K562 (cell line): ENCODE measurements around the gene EIF5. TPM values are rescaled to one million over a fixed set of nuclear protein-coding genes. Genes with fewer than 3 reads are reported as not detected.

Source experiments
- ATF3 ChIP-seq, 2 experiments: fragments of 450-650 bp in 1 of 2; sonication (generic) in 1 of 2; formaldehyde crosslinking in 1 of 2; IDR thresholded peaks in 1 of 2; conservative IDR thresholded peaks in 1 of 2; 2 replicates each; pipeline versions ENCODE4 v1.6.1 to v1.8.1; 2016 to 2023; ENCODE audit warnings: mild to moderate bottlenecking in 2 of 2, moderate library complexity in 2 of 2, inconsistent platforms in 1 of 2, missing genetic modification reagents in 1 of 2
- CBFA2T3 ChIP-seq: fragments of 450-650 bp; IDR thresholded peaks from 2 replicates; pipeline ENCODE4 v1.6.1; 2017
- CSDE1 ChIP-seq, 2 experiments: fragments of 450-650 bp; IDR thresholded peaks; 2 replicates each; pipeline ENCODE4 v1.6.1; 2016; ENCODE audit warnings: mild to moderate bottlenecking in 1 of 2
- EP400 ChIP-seq: fragments of 450-650 bp; IDR thresholded peaks from 2 replicates; pipeline ENCODE4 v1.6.1; 2017; ENCODE audit warnings: antibody characterized with exemption, mild to moderate bottlenecking, moderate library complexity
- GTF2E2 ChIP-seq: fragments of 200-800 bp; sonication (Bioruptor generic); IDR thresholded peaks from 2 replicates; pipeline ENCODE4 v1.6.1; 2016; ENCODE audit warnings: missing genetic modification characterization, missing compliant biosample characterization
- JUN ChIP-seq, 2 experiments: sonication (generic) in 1 of 2; formaldehyde crosslinking in 1 of 2; IDR thresholded peaks; 2 replicates each; pipeline versions ENCODE4 v1.6.1 to v1.8.0; 2012 to 2022; ENCODE audit warnings: borderline replicate concordance in 2 of 2, mild to moderate bottlenecking in 2 of 2, improper control_type of control experiment in 1 of 2, low read depth in 1 of 2, low read length in 1 of 2, missing genetic modification reagents in 1 of 2
- MTF1 ChIP-seq: fragments of 250-450 bp; sonication (Bioruptor Pico); IDR thresholded peaks from 2 replicates; pipeline ENCODE4 v1.9.0; 2021; ENCODE audit warnings: moderate library complexity, mild to moderate bottlenecking, inconsistent platforms, borderline replicate concordance
- NCOA1 ChIP-seq: fragments of 450-650 bp; IDR thresholded peaks from 2 replicates; pipeline ENCODE4 v1.6.1; 2016; ENCODE audit warnings: low read depth
- NR2C2 ChIP-seq, 2 experiments: fragments of 200-800 bp in 1 of 2; sonication (Bioruptor generic) in 1 of 2; sonication (generic) in 1 of 2; formaldehyde crosslinking in 1 of 2; IDR thresholded peaks; 2 replicates each; pipeline versions ENCODE4 v1.6.1 to v1.8.0; 2016 to 2022; ENCODE audit warnings: mild to moderate bottlenecking in 1 of 2, missing compliant biosample characterization in 1 of 2, missing genetic modification characterization in 1 of 2, missing genetic modification reagents in 1 of 2
- NRF1 ChIP-seq, 2 experiments: fragments of 450-650 bp; IDR thresholded peaks in 1 of 2; conservative IDR thresholded peaks in 1 of 2; 2 replicates each; pipeline ENCODE4 v1.6.1; 2014; ENCODE audit warnings: mild to moderate bottlenecking in 2 of 2
- PBX2 ChIP-seq, 2 experiments: IDR thresholded peaks in 1 of 2; conservative IDR thresholded peaks in 1 of 2; 2 replicates each; pipeline ENCODE4 v1.6.1; 2016; ENCODE audit warnings: low read depth in 2 of 2, mild to moderate bottlenecking in 1 of 2, missing compliant biosample characterization in 1 of 2, missing genetic modification characterization in 1 of 2, moderate library complexity in 1 of 2
- PCBP1 ChIP-seq: fragments of 200-400 bp; formaldehyde crosslinking; IDR thresholded peaks from 2 replicates; pipeline ENCODE4 v1.6.1; 2018; ENCODE audit warnings: mild to moderate bottlenecking, low read depth, low read length; ENCODE audit not compliant: poor library complexity, severe bottlenecking
- POLR2A ChIP-seq: fragments of 450-650 bp; conservative IDR thresholded peaks from 2 replicates; pipeline ENCODE4 v1.6.1; 2016
- RBM25 ChIP-seq: fragments of 200-400 bp; formaldehyde crosslinking; IDR thresholded peaks from 2 replicates; pipeline ENCODE4 v1.6.1; 2018; ENCODE audit warnings: low read length, low read depth, moderate library complexity; ENCODE audit not compliant: severe bottlenecking
- SETDB1 ChIP-seq: IDR thresholded peaks from one replicate; pipeline ENCODE4 v1.6.1; 2012; ENCODE audit warnings: low read length, control low read depth, inconsistent platforms
- SP1 ChIP-seq: sonication (generic); formaldehyde crosslinking; IDR thresholded peaks from 2 replicates; pipeline ENCODE4 v1.8.1; 2022; ENCODE audit warnings: mild to moderate bottlenecking, missing genetic modification reagents
- STAT5A ChIP-seq: IDR thresholded peaks from 2 replicates; pipeline ENCODE4 v1.6.1; 2012; ENCODE audit warnings: low read length, inconsistent platforms, borderline replicate concordance
- TARDBP ChIP-seq: fragments of 450-650 bp; IDR thresholded peaks from 2 replicates; pipeline ENCODE4 v1.6.1; 2016
- TRIM24 ChIP-seq, 2 experiments: fragments of 450-650 bp; IDR thresholded peaks; 2 replicates each; pipeline ENCODE4 v1.6.1; 2016
- ZNF239 ChIP-seq: fragments of 250-450 bp; sonication (Bioruptor Pico); IDR thresholded peaks from 2 replicates; pipeline ENCODE4 v1.4.0; 2020; ENCODE audit warnings: mild to moderate bottlenecking
- ZNF395 ChIP-seq: fragments of 200-800 bp; sonication (Bioruptor generic); IDR thresholded peaks from 2 replicates; pipeline ENCODE4 v1.6.1; 2017; ENCODE audit warnings: missing genetic modification characterization, missing compliant biosample characterization
- ZNF79 ChIP-seq: fragments of 250-450 bp; sonication (Bioruptor Pico); IDR thresholded peaks from 2 replicates; pipeline ENCODE4 v1.4.0; 2020; ENCODE audit warnings: low read depth, mild to moderate bottlenecking, moderate library complexity
- polyA plus RNA-seq, 8 experiments: library from polyadenylated mRNA; depleted of rRNA in 4 of 8; stranded (reverse) in 5 of 8; unstranded in 3 of 8; fragments of >200 nt; fragmentation: Nextera tagmentation in 2 of 8; fragmentation: Illumina TruSeq in 1 of 8; extraction: Ambion mirVana in 2 of 8; extraction: Trizol in 1 of 8; gene quantifications; 2 replicates each; pipeline versions ENCODE4 v1.2.1 to v1.2.3, GENCODE V29; 2011 to 2014; ENCODE audit warnings: inconsistent platforms in 1 of 8, missing spikeins in 1 of 8
- total RNA-seq, 7 experiments: library from RNA; depleted of rRNA in 6 of 7; stranded (reverse); fragments of >200 nt in 6 of 7; fragmentation: Illumina TruSeq in 2 of 7; extraction: Trizol in 2 of 7; gene quantifications; 2 replicates each; pipeline versions ENCODE4 v1.2.1 to v1.2.3, GENCODE V29; 2011 to 2021; ENCODE audit warnings: low replicate concordance in 1 of 7

EIF5 gene
- total and polyA plus RNA-seq, 9 of the 15 experiments (the other 6 are each of a cell fraction or from before 2014, with no cell fraction given), result 92.7 to 442 (median 190) TPM

- TF ChIP-seq MTF1, result no peak
- peak; percentile 81; the same call in 1 of the 2 replicates for TF ChIP-seq GTF2E2 (tag)
- TF ChIP-seq CBFA2T3, result no peak
- 0 out of 2 replicates have a peak, but pooled peaks have one; percentile 50 for TF ChIP-seq TARDBP
- peak in 1 of 2 experiments; percentile 20; a peak in 1 of 4 replicates for TF ChIP-seq CSDE1 (IDR thresholded peaks at IDR 0.05)
- no peak for TF ChIP-seq ZNF239 (CRISPR knock-in tag)
- TF ChIP-seq RBM25, result peak; percentile 99
- no peak for TF ChIP-seq ZNF79
- TF ChIP-seq PCBP1, result peak; percentile 82
- TF ChIP-seq ZNF395 (CRISPR knock-in tag), result peak; percentile 74
- no peak for TF ChIP-seq NCOA1
- peak; percentile 69 to 73 for TF ChIP-seq NRF1 (conservative IDR thresholded peaks at IDR 0.05 in 1 of 2, IDR thresholded peaks at IDR 0.05 in 1 of 2)
- peak; percentile 77 for TF ChIP-seq PBX2 (CRISPR knock-in tag; IDR thresholded peaks at IDR 0.05; ENCODE audit: low read depth)
- peak; percentile 95 for TF ChIP-seq PBX2 (tag; conservative IDR thresholded peaks at IDR 0.05; ENCODE audit: low read depth)
- 0 out of 2 replicates have a peak, but pooled peaks have one; percentile 47 for TF ChIP-seq NR2C2 (CRISPR knock-in tag; IDR thresholded peaks at IDR 0.05)
- no peak; the same call in 1 of the 2 replicates for TF ChIP-seq NR2C2 (tag; IDR thresholded peaks at IDR 0.05)
- TF ChIP-seq POLR2A, result peak; percentile 98
- TF ChIP-seq JUN (IDR thresholded peaks at IDR 0.05; ENCODE audit: borderline replicate concordance, low read depth, low read length), result no peak
- TF ChIP-seq JUN (CRISPR knock-in tag; IDR thresholded peaks at IDR 0.05; ENCODE audit: borderline replicate concordance), result no peak
- no peak for TF ChIP-seq TRIM24 (IDR thresholded peaks at IDR 0.05)
- no peak for TF ChIP-seq STAT5A
- TF ChIP-seq SP1, result peak; percentile 94
- peak; percentile 84 for TF ChIP-seq EP400
- no peak for TF ChIP-seq SETDB1
- no peak for TF ChIP-seq ATF3 (IDR thresholded peaks at IDR 0.05)
- no peak for TF ChIP-seq ATF3 (CRISPR knock-in tag; conservative IDR thresholded peaks at IDR 0.05)
These were observed at the start of gene EIF5 (continued) for GRCh38 chr14:103333754-103334643.
